GM18868 (cell line): ENCODE results near the gene OXT.

ENCODE experiments used
- ATAC-seq: cut with Tn5 transposase; IDR thresholded peaks from one replicate; pipeline ENCODE4 v1.9.1; 2021; ENCODE audit warnings: mild to moderate bottlenecking, moderate library complexity; ENCODE audit not compliant: unreplicated experiment

OXT gene

GRCh38 chr20:3084283-3084985 lies 13.0 kb downstream of the OXT start, which contains the start of gene AVP:
Gene AVP, minus strand, starts transcription at chr20:3084724. Its CDS starts 50 bp downstream, at chr20:3084674.
- no peak for ATAC-seq

DNA sequence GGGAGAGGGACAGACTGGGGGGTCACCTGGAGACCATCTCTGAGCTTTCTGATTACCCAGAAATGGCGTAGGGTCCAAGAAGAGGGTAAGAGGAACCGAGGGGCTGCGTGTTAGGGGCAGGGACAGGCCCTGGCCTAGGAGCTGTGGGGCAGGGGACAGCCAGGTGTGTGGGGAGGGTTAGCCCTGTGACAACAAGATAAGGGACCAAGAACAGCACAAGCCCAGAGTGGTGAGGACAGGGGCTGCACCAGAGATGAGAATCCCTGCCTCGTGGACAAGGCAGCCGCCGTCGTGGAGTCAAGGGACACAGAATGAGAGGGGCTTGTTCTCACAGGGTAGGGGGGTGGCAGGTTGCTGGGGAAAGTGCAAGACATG lies 13.6 kb downstream of the OXT start:
- ATAC-seq = no peak

DNA sequence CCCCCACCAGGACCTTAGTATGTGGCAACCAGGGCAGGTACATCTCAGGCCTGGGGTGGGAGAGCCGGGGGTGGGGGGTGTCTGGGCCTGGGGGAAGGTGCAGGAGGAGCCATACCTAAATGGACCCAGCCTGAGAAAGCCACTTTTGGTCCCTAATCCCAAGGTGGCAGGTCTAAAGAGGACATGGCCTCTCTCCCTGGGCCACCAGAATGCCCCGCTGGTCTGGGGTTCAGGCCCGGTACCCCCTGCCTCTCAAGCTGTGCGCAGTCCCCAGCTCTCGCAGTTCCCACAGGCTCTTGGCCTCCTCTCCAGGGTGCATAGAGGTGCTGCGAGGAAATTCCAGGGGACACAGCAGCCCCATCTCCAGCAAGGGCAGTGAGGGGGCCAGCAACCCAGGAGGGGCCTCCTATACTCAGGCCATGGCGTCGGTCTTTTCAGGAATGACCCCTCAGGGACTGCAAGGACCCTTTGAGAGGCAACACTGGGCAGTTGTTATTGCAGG lies 14.2 kb downstream of the OXT start:
- ATAC-seq = no peak

DNA sequence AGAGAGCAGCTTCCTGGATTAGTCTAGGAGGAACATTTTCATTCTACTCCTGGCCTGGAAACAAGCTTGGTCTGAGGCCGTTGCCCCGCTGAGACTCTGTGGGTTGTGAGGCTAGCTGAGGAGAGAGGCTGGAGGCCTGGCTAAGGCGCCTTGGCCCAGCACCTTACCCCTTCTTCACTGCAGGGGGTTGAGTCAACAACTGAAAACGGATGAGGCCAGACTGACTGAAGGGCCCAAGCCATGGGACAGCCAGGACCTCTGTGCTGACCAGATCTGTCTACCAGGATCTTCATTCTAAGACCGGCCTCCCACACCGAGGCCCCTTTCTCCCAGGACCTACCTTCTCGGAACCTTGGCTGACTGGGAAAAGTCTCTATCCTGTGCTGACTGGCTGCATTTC lies 16.6 kb downstream of the OXT start:
- ATAC-seq = no peak

- ATAC-seq = no peak
Measured at GRCh38 chr20:3090565-3090964, 19.1 kb downstream of the OXT start.

DNA sequence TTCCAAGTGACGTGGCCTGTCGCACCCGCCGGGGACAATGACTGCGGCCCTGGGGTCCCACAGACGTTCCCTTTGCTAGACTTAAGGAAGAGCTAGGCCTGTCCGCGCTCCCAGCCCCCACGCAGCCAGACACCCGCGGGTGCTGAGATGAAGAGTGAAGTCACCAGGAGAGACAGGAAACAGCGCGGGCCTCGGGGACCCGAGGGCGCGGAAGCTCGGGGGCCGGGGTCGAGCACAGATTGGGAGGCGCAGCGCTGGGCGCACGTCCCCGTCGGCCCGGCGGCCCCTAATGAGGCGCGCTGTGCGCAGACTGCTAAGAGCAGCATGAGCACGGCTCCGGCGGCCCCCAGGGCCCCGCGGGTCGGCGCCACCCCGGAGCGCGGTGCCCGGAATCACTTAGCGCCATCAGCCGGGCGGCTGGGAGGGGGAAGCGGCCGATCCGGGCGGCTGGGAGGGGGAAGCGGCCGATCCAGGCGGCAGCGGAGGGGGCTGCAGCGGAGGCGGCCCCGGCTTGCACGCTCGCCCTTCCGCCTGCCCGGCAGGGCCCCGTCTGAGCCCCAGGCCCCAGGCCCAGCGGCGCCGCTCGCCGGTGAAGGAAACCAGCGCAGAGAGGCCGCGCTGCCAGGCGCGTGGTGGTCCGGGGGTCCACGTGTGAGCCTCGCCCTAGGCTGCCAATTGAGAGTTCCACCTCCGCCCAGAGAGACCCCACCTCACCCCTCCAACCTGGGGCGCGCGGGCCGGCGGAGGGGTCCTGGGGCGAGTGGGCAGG lies 21.4 kb downstream of the OXT start:
- no peak for ATAC-seq

GRCh38 chr20:3093861-3094361 lies 22.5 kb downstream of the OXT start:
- ATAC-seq = no peak

DNA sequence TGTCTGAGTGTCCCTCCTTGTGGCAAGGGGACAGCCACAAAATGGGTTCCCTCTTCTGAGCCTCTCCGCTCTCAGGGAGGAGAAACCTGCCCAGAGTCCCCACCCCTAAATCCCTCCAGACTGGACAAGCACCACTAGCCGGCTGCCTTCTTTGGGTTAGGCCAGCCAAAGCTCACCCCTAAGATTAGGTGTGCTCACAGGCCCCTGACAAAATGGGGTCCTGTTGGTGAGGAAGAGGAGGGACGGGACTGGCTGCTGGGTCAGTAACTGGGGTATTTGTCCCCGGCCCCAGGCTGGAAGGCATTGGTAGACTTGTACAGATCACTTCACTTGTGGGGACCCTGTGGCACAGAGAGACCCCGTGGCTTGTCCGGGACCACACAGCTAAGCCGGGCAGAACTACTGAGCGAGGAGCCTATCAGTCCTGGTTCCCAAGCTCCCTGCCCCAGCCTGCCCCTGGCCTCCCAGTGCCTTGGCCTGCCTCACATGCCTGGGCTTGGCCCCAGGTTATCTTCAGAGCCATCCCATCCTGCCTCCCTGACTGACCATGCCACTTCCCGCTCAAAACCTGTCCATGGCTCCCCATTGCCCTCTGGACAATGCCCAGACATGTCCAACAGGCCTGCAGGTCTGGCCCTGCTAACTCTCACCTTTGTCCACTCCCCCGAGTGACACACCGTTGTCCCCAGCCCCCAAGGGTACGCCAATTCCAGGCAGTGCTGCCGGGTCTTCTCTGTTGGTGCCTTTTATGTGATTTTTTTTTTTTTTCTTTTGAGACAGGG lies 23.6 kb downstream of the OXT start:
- ATAC-seq = no peak

- ATAC-seq = no peak
Measured at GRCh38 chr20:3100480-3100879, 29.1 kb downstream of the OXT start.

DNA sequence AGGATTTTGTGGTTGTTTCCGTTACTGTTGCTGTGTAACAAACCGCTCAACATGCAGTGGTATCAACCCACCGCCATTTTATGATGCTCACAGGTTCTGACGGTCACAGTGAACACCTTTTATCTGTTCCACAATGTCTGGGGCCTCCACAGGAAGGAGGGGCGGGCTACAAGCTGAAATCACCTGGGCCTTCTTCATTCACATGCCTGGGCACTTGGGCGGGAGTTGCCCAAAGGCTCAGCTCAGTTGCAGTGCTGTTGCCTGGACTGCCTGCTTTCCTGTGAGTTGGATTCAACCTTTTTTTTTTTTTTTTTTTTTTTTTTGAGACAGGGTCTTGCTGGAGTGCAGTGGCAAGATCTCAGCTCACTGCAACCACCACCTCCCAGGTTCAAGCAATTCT lies 29.8 kb downstream of the OXT start:
- ATAC-seq = no peak

DNA sequence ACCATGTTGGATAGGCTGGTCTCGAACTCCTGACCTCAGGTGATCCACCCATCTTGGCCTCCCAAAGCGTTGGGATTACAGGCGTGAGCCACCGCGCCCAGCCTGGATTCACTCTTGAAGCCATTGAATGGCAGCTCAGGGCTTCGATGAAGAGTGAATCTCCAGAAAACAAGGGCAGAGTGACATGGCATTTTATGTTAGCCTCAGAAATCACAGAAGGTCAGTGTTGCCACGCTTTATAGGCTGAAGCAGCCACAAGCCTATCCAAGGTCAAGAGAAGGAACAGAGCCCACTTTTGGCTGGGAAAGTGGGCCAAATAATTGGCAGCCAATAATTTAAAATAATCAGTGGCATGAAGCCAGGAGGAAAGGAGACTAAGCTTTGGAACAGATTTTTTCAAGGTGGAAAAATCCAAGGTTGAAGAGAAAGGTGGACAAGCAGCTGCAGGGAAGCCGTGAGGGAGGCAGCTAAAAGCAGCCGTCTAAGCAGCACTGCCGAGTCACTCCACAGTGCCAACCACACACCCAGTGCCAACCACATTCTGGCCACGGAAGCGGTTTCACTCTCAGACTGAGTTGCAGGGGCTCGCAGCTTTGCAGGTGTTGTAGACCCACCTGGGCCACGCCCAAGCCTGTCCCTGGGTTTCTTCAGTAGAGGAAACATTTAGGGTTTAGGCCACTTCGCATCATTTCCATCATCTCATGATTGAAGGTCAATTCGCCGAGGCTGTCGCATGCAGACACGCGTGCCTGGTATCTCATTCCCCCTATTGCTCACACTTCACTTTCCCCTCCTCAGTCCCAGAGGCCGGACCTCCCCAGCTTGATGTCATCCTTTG lies 30.5 kb downstream of the OXT start:
- no peak for ATAC-seq

GRCh38 chr20:3102575-3103368 lies 31.4 kb downstream of the OXT start:
- no peak for ATAC-seq

DNA sequence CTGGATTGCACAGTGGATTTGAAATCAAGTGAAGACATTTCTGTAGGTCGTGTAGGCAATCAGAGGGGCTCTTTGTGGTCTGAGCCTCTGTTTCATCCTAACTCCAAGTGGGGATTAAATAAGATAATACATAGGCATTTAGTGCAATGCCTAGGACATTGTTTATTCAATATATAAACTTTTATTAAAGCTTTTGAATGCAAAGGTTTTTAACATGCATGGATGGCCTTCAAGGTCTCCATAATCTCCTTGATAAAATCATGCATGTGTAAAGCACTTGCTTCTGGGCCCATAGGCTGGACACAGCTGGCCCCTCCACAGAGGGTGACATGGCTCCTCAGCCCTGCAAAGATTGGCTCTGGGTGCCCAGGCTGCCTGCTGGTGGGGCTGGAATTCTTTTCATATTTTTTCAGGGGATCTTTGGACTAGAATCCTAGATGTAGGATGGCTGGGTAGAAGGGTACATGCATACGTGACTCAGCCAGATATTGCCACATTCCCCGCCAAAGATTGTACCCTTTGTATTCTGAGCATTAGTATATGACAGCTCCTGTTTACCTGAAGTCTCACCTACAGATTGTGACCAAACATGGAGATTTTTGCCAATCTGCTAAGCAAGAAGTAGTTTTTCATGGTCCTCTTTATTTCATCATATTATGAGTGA lies 32.1 kb downstream of the OXT start:
- no peak for ATAC-seq

DNA sequence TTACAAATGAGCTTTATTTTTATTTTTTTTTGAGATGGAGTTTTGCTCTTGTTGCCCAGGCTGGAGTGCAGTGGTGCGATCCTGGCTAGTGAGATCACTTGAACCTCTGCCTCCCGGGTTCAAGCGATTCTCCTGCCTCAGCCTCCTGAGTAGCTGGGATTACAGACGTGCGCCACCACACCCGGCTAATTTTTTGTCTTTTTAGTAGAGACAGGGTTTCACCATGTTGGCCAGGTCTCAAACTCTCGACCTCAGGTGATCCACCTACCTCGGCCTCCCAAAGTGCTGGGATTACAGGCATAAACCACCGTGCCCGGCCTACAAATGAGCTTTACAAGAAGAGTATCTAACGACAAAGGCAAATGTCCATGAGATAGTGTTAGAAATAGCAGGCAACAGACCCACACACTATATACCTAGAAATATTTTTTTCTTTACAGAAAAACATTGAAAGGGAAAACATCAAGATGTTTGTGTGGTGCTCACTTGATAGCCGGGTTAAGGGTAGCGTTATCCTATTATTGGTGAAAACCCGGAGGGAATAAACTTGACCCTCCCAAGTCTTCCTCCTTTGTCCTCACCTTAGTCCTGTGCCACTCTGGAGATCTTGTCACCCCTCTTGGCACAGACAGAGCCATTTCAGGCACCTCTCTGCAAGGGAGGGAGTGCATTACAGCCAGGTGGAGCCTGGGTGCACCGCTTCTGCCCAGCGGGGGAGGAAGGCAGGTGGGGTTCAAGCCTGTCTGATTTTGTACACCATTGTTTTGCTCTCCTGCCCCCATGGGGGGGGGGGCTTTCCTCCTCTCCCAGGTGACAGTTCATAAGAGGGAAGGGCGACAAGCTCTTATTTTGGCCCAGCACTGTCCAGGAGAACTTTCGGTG lies 34.1 kb downstream of the OXT start:
- no peak for ATAC-seq

DNA sequence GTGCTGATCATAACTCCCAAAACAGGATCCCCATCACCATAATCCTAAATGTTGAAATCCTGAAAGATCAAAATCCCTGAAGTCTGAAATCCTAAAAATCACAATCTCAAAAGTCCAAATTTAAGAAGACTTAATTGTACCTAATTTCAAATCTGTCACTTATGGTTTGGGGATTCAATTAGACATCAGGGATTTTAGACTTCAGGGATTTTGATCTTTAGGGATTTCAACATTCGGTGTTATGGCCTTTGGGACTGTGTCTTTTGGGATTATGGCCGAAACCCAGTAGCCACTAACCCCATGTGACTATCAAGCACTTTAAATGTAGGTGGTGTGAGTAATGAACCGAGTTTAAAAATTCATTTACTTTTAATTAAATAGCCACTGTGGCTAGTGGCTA lies 34.8 kb downstream of the OXT start:
- no peak for ATAC-seq

DNA sequence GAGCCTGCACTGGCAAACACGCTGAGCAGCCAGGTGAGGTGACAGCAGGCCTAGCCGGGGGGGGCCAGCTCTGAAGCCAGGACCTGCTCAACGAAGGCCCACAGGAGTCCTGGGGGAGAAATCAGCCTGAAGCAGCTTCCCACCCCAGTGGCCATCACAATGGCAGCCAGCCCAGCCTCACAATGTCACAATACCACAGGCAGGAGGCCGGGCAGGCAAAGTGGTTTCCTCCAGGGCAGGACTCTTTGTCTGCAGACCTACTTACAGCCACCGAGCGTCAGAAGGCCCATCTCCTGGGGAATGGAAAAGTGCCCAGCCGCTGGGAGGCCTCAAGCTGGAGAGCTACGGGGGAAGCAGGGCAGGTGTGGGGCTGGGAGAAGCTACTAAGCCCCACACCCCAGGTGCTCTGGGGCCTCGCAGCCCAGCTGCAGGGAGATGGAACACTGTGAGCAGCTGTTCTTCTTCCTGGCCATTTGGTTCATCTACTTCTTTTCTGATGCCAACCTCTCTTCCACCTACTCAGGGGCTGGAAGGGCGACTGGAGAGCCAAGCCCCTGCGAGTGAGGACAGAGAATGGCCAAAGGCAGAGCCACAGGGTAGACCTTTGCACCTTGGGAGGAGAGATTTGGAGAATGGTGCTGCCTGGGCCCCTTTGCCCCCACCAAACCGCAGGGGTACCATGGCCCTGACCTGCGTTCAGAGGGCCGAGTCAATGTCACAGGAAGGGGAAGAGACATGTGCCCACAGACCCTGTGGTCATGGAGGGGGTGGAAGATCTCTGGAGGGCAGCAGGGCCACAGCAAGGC lies 35.4 kb downstream of the OXT start:
- ATAC-seq = no peak

- ATAC-seq = no peak
Measured at GRCh38 chr20:3107464-3108025, 36.1 kb downstream of the OXT start.
